ENCODE measurements around the gene RAET1E. TPM values are rescaled to one million over a fixed set of nuclear protein-coding genes. Genes with fewer than 3 reads are reported as not detected.
A peak's percentile ranks its signal among the peaks of the same experiment; 100 is the strongest.
"Not testable (repeated sequence)": the region's sequence is repeated elsewhere in the genome, so short reads cannot be mapped to it uniquely, and the experiment has no call there.

RAET1E gene
- total RNA-seq, 2 experiments from 2014 or later, result not detected

DNA sequence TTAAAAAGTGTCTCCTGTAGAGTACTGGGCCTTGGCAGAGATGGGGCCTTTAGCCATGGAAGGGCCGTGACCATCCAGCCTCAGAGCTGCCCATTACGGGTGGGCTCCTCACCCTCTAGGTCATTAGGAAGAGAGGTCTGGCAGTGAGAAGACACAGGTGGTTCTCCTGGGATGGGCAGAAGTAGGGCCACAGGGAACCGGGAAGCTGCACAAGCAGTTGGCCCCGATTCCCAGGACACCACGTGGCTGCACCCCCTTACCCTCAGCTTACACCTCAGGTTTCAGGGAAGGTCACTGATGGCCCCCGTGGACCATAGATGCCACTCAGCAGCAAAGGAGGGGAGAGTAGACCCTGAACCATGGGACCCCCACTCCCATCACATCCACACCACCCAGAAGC is 23.4 kb upstream of the RAET1E start:
- Mint-ChIP-seq H3K9me3 (no peaks in the 10 kb centered on the region), H3K27me3 (peaks cover 76% of the 10 kb centered on the region), H3K27ac (no peak overlapping the region), H3K4me1 (ENCODE audit: low read depth) (peaks cover 26% of the 10 kb centered on the region), H3K36me3 (ENCODE audit: low read depth) (no peaks in the 10 kb centered on the region), H3K4me3 (peak overlapping the region; percentile 36)
- no peak overlapping the region for H3K27ac ChIP-seq (ENCODE audit: low read depth in 1 of 2, low read length in 2 of 2)
- no peak overlapping the region for H3K4me3 ChIP-seq (ENCODE audit: low read length)
- POLR2A ChIA-PET, result no interaction called here
- H3K9me3 ChIP-seq (ENCODE audit: control insufficient read depth in 1 of 2, insufficient read depth in 1 of 2, low read length in 2 of 2), result peaks cover 0 to 20% of the 10 kb centered on the region in 2 experiments
- peaks cover 29% of the 10 kb centered on the region for H3K4me1 ChIP-seq (ENCODE audit: insufficient read depth, low read length)
- TF ChIP-seq, protein P1, sequence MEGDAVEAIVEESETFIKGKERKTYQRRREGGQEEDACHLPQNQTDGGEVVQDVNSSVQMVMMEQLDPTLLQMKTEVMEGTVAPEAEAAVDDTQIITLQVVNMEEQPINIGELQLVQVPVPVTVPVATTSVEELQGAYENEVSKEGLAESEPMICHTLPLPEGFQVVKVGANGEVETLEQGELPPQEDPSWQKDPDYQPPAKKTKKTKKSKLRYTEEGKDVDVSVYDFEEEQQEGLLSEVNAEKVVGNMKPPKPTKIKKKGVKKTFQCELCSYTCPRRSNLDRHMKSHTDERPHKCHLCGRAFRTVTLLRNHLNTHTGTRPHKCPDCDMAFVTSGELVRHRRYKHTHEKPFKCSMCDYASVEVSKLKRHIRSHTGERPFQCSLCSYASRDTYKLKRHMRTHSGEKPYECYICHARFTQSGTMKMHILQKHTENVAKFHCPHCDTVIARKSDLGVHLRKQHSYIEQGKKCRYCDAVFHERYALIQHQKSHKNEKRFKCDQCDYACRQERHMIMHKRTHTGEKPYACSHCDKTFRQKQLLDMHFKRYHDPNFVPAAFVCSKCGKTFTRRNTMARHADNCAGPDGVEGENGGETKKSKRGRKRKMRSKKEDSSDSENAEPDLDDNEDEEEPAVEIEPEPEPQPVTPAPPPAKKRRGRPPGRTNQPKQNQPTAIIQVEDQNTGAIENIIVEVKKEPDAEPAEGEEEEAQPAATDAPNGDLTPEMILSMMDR (IDR thresholded peaks at IDR 0.05), result no peak
- CTCF ChIA-PET, result no interaction called here
- no peak for ATAC-seq (ENCODE audit: poor library complexity)
- H3K36me3 ChIP-seq (ENCODE audit: insufficient read depth, low read length), result no peaks in the 10 kb centered on the region
- peaks cover 47 to 56% of the 10 kb centered on the region in 2 experiments for H3K27me3 ChIP-seq (ENCODE audit: control insufficient read depth in 1 of 2, insufficient read depth in 2 of 2, low read length in 2 of 2)
- intact Hi-C loops (cut with DNase I, micrococcal nuclease), result loop anchor here (10.0 kb wide), 1 partner anchor 197 kb away; no protein-coding TSS in a partner anchor
- peak in 1 of 14 experiments; percentile 21 for DNase-seq

DNA sequence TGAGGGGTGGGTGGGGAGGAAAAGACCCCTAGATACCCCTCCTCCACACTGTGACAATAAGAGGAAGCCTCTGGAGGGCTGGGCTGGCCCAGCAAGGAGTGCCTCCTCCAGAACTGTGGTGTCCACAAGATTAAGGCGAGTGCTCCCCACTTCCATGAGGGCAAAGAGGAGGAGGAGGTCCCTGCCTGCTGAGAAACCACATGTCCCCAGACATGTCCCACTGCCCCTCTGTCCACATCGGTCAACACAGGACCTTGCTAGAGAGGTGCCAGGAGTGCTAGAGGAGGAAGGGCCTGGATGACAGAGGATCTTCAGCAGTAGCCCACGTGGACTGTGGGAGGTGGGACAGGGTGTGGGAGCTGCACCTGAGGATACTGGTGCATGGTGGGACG is 21.9 kb upstream of the RAET1E start:
- intact Hi-C loops (cut with DNase I, micrococcal nuclease), result loop anchor here (10.0 kb wide), 1 partner anchor 195 kb away; no protein-coding TSS in a partner anchor
- peak in 1 of 14 experiments; percentile 25 for DNase-seq
- peaks cover 0 to 11% of the 10 kb centered on the region in 2 experiments for H3K9me3 ChIP-seq (ENCODE audit: control insufficient read depth in 1 of 2, insufficient read depth in 1 of 2, low read length in 2 of 2)
- TF ChIP-seq, protein P1 (IDR thresholded peaks at IDR 0.05), result no peak
- H3K36me3 ChIP-seq (ENCODE audit: insufficient read depth, low read length), result no peaks in the 10 kb centered on the region
- ATAC-seq (ENCODE audit: poor library complexity), result no peak
- H3K27me3 ChIP-seq (ENCODE audit: control insufficient read depth in 1 of 2, insufficient read depth in 2 of 2, low read length in 2 of 2), result peaks cover 32 to 41% of the 10 kb centered on the region in 2 experiments
- H3K27me3 Mint-ChIP-seq, result peaks cover 64% of the 10 kb centered on the region
- H3K27ac Mint-ChIP-seq, result no peak overlapping the region
- H3K27ac ChIP-seq (ENCODE audit: low read depth in 1 of 2, low read length in 2 of 2), result no peak overlapping the region
- CTCF ChIA-PET, result no interaction called here
- peaks cover 16% of the 10 kb centered on the region for H3K4me1 Mint-ChIP-seq (ENCODE audit: low read depth)
- POLR2A ChIA-PET, result no interaction called here
- no peak overlapping the region for H3K4me3 Mint-ChIP-seq
- H3K36me3 Mint-ChIP-seq (ENCODE audit: low read depth), result no peaks in the 10 kb centered on the region
- peaks cover 16% of the 10 kb centered on the region for H3K4me1 ChIP-seq (ENCODE audit: insufficient read depth, low read length)
- H3K4me3 ChIP-seq (ENCODE audit: low read length), result no peak overlapping the region
- H3K9me3 Mint-ChIP-seq, result no peaks in the 10 kb centered on the region

DNA sequence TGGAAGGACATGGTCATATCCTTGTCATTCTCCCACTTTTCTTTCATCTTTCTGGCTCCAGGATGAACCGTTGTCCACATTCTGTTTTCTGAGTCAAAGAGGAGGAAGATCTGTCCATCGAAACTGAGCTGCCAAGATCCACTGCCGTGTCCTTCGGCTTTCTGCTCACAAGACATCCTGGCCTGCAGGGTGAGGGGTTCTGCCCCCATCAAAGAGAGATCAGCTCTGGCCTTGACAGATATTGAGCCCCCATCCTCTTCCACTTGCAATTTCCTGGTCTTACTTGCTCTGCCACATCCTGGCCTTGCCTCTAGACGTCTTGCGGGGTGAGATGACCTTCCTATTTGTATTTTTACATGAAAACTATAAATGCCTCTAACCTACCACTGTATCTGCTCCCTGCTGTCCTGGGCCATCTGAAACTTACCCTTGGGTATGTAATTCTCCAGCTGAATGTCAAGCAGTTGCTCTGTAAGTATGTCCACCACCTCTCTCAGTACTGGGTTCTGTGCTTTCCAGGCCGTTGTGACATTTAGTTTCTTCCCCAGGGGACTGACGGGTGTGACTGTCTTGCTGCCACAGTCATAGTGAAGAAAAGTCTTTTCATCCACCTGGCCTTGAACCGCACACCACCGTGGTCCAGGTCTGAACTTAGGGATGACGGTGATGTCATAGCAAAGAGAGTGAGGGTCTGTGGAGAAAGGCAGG is 21.4 kb upstream of the RAET1E start:
- POLR2A ChIA-PET; H3K36me3 ChIP-seq (ENCODE audit: insufficient read depth, low read length); DNase-seq; H3K4me3 Mint-ChIP-seq; H3K9me3 Mint-ChIP-seq; H3K36me3 Mint-ChIP-seq (ENCODE audit: low read depth); ATAC-seq (ENCODE audit: poor library complexity); H3K4me3 ChIP-seq (ENCODE audit: low read length); CTCF ChIA-PET; intact Hi-C loops (cut with DNase I, micrococcal nuclease); H3K27ac ChIP-seq (ENCODE audit: low read depth in 1 of 2, low read length in 2 of 2); H3K27ac Mint-ChIP-seq: not testable (repeated sequence)
- peaks cover 16% of the 10 kb centered on the region for H3K4me1 ChIP-seq (ENCODE audit: insufficient read depth, low read length)
- peaks cover 26 to 35% of the 10 kb centered on the region in 2 experiments for H3K27me3 ChIP-seq (ENCODE audit: control insufficient read depth in 1 of 2, insufficient read depth in 2 of 2, low read length in 2 of 2)
- H3K9me3 ChIP-seq (ENCODE audit: control insufficient read depth in 1 of 2, insufficient read depth in 1 of 2, low read length in 2 of 2), result peaks cover 0 to 11% of the 10 kb centered on the region in 2 experiments
- Mint-ChIP-seq H3K4me1 (ENCODE audit: low read depth) (peaks cover 16% of the 10 kb centered on the region), H3K27me3 (peaks cover 64% of the 10 kb centered on the region)
